Measurements from ENCODE around the gene CDSN.

- TF ChIP-seq CTCF (IDR thresholded peaks at IDR 0.05) (peak in 2 of 3 experiments; percentile 17 to 37), EP300 (IDR thresholded peaks at IDR 0.05) (no peak), POLR2AphosphoS5 (IDR thresholded peaks at IDR 0.05) (no peak)
Observed at GRCh38 chr6:31083742-31084354, 36.4 kb downstream of the CDSN start.

All from esophagus muscularis mucosa (tissue), 4 donors.